Measurements from ENCODE around the gene TAPBP. TPM values are rescaled to one million over a fixed set of nuclear protein-coding genes. Genes with fewer than 3 reads are reported as not detected.
"Not testable (repeated sequence)": the region's sequence is repeated elsewhere in the genome, so short reads cannot be mapped to it uniquely, and the experiment has no call there.

TAPBP gene
- total and polyA plus RNA-seq, 10 donors, result 42.6 to 292 (median 262) TPM

- TF ChIP-seq CTCF (IDR thresholded peaks at IDR 0.05 in 8 of 11, conservative IDR thresholded peaks at IDR 0.05 in 3 of 11) (peak in 1 of 11 experiments; percentile 16), POLR2AphosphoS5 (IDR thresholded peaks at IDR 0.05) (peak in 1 of 3 donors; percentile 34), POLR2A (IDR thresholded peaks at IDR 0.05) (no peak)
- DNase-seq, result no peak
These were observed 30.2 kb upstream of the TAPBP start for GRCh38 chr6:33343953-33344611.

GRCh38 chr6:33343606-33343952 is 29.7 kb upstream of the TAPBP start:
- H3K4me1 ChIP-seq, result peaks cover 4 to 50% (median 26%) of the 10 kb centered on the region in 6 donors
- H3K27me3 ChIP-seq (replicated peaks in 1 of 7); H3K36me3 ChIP-seq; H3K9me3 ChIP-seq; DNase-seq; intact Hi-C loops (cut with DNase I; ENCODE audit: low total_unique reads): not testable (repeated sequence)
- H3K4me3 ChIP-seq, result peak overlapping the region in 1 of 8 donors; percentile 60
- WGBS, 5 donors, result 49 to 65% (median 61%) methylated on average over 7 of the region's 7 CpGs
- peak overlapping the region; percentile 50 to 94 (median 86) for H3K27ac ChIP-seq

More at GRCh38 chr6:33343953-33344611, 30.2 kb upstream of the TAPBP start:
- H3K4me1 ChIP-seq, result peaks cover 4 to 50% (median 26%) of the 10 kb centered on the region in 6 donors
- WGBS, 5 donors, result 21 to 32% (median 29%) methylated on average over 6 of the region's 6 CpGs
- peak overlapping the region; percentile 53 to 94 (median 86) for H3K27ac ChIP-seq
- intact Hi-C loops (cut with DNase I; ENCODE audit: low total_unique reads), result no loop called here
- H3K36me3 ChIP-seq, result no peaks in the 10 kb centered on the region
- H3K9me3 ChIP-seq, result no peaks in the 10 kb centered on the region
- peak overlapping the region in 5 of 8 donors; percentile 5 to 60 (median 18) for H3K4me3 ChIP-seq
- H3K27me3 ChIP-seq (replicated peaks in 1 of 7), result no peaks in the 10 kb centered on the region

GRCh38 chr6:33339193-33339592 is 25.3 kb upstream of the TAPBP start:
- H3K27me3 ChIP-seq (replicated peaks in 1 of 7), result no peaks in the 10 kb centered on the region
- TF ChIP-seq CTCF (IDR thresholded peaks at IDR 0.05 in 8 of 11, conservative IDR thresholded peaks at IDR 0.05 in 3 of 11) (no peak), POLR2AphosphoS5 (IDR thresholded peaks at IDR 0.05) (no peak), POLR2A (IDR thresholded peaks at IDR 0.05) (no peak)
- no peak for DNase-seq
- H3K27ac ChIP-seq, result no peak overlapping the region
- no peaks in the 10 kb centered on the region for H3K9me3 ChIP-seq
- WGBS, 5 donors, result 63 to 78% (median 72%) methylated on average over 6 of the region's 6 CpGs
- H3K4me3 ChIP-seq, result no peak overlapping the region
- H3K36me3 ChIP-seq, result no peaks in the 10 kb centered on the region
- H3K4me1 ChIP-seq, result peaks cover 2 to 32% (median 11%) of the 10 kb centered on the region in 6 donors
- intact Hi-C loops (cut with DNase I; ENCODE audit: low total_unique reads), result no loop called here

- H3K27me3 ChIP-seq (replicated peaks in 1 of 7), result no peaks in the 10 kb centered on the region
- H3K4me3 ChIP-seq, result no peak overlapping the region
- no peak for TF ChIP-seq POLR2AphosphoS5 (IDR thresholded peaks at IDR 0.05)
- TF ChIP-seq POLR2A (IDR thresholded peaks at IDR 0.05), result no peak
- intact Hi-C loops (cut with DNase I; ENCODE audit: low total_unique reads), result no loop called here
- 84 to 91% (median 88%) methylated on average over 3 of the region's 3 CpGs for WGBS, 5 donors
- no peak for DNase-seq
- no peak overlapping the region for H3K27ac ChIP-seq
- no peaks in the 10 kb centered on the region for H3K36me3 ChIP-seq
- H3K9me3 ChIP-seq, result no peaks in the 10 kb centered on the region
- peaks cover 0 to 20% (median 0%) of the 10 kb centered on the region in 6 donors for H3K4me1 ChIP-seq
These were observed 22.6 kb upstream of the TAPBP start for GRCh38 chr6:33336495-33336894.

GRCh38 chr6:33335916-33336315 is 22.0 kb upstream of the TAPBP start:
- DNase-seq, result no peak
- no peaks in the 10 kb centered on the region for H3K36me3 ChIP-seq
- intact Hi-C loops (cut with DNase I; ENCODE audit: low total_unique reads), result no loop called here
- peaks cover 0 to 22% (median 0%) of the 10 kb centered on the region in 6 donors for H3K4me1 ChIP-seq
- TF ChIP-seq POLR2AphosphoS5 (IDR thresholded peaks at IDR 0.05) (no peak), CTCF (IDR thresholded peaks at IDR 0.05 in 8 of 11, conservative IDR thresholded peaks at IDR 0.05 in 3 of 11) (no peak), POLR2A (IDR thresholded peaks at IDR 0.05) (no peak)
- no peaks in the 10 kb centered on the region for H3K27me3 ChIP-seq (replicated peaks in 1 of 7)
- H3K27ac ChIP-seq, result no peak overlapping the region
- H3K4me3 ChIP-seq, result no peak overlapping the region
- 80 to 92% (median 85%) methylated on average over 4 of the region's 4 CpGs for WGBS, 5 donors
- H3K9me3 ChIP-seq, result no peaks in the 10 kb centered on the region

All from spleen (tissue), 11 donors.